ENCODE measurements around the gene OGDH.

Gene OGDH

GRCh38 chr7:44618045-44618444, 11.6 kb downstream of the OGDH start:
- no peak for DNase-seq (ENCODE audit: low read depth, low spot score)

- no peak for DNase-seq (ENCODE audit: low read depth, low spot score)
Observed at GRCh38 chr7:44618753-44619152, 12.3 kb downstream of the OGDH start.

- no peak for DNase-seq (ENCODE audit: low read depth, low spot score)
Observed at GRCh38 chr7:44621034-44621749, 14.8 kb downstream of the OGDH start.

GRCh38 chr7:44621750-44622103, 15.3 kb downstream of the OGDH start:
- no peak for DNase-seq (ENCODE audit: low read depth, low spot score)

- no peak for DNase-seq (ENCODE audit: low read depth, low spot score)
Observed at GRCh38 chr7:44622342-44623151, 16.1 kb downstream of the OGDH start.

- no peak for DNase-seq (ENCODE audit: low read depth, low spot score)
Observed at GRCh38 chr7:44624318-44624717, 17.9 kb downstream of the OGDH start.

GRCh38 chr7:44625526-44626471, 19.4 kb downstream of the OGDH start:
- DNase-seq (ENCODE audit: low read depth, low spot score), result no peak

GRCh38 chr7:44626620-44627019, 20.2 kb downstream of the OGDH start:
- no peak for DNase-seq (ENCODE audit: low read depth, low spot score)

- DNase-seq (ENCODE audit: low read depth, low spot score), result no peak
Observed at GRCh38 chr7:44629829-44630522, 23.5 kb downstream of the OGDH start.

- DNase-seq (ENCODE audit: low read depth, low spot score), result no peak
Observed at GRCh38 chr7:44630792-44631457, 24.5 kb downstream of the OGDH start.

- no peak for DNase-seq (ENCODE audit: low read depth, low spot score)
Observed at GRCh38 chr7:44631458-44632115, 25.2 kb downstream of the OGDH start.

- no peak for DNase-seq (ENCODE audit: low read depth, low spot score)
Observed at GRCh38 chr7:44632196-44632595, 25.8 kb downstream of the OGDH start.

- no peak for DNase-seq (ENCODE audit: low read depth, low spot score)
Observed at GRCh38 chr7:44633254-44634186, 27.1 kb downstream of the OGDH start.

- no peak for DNase-seq (ENCODE audit: low read depth, low spot score)
Observed at GRCh38 chr7:44634187-44634838, 27.9 kb downstream of the OGDH start.

GRCh38 chr7:44634839-44635591, 28.6 kb downstream of the OGDH start:
- no peak for DNase-seq (ENCODE audit: low read depth, low spot score)

- DNase-seq (ENCODE audit: low read depth, low spot score), result no peak
Observed at GRCh38 chr7:44636041-44636584, 29.7 kb downstream of the OGDH start.

GRCh38 chr7:44636926-44637325, 30.5 kb downstream of the OGDH start:
- no peak for DNase-seq (ENCODE audit: low read depth, low spot score)
